ENCODE data around the gene FHOD1. TPM values are rescaled to one million over a fixed set of nuclear protein-coding genes. Genes with fewer than 3 reads are reported as not detected.

Gene FHOD1
- total and polyA plus RNA-seq, 10 of the 15 experiments (the other 5 are each of a cell fraction or from before 2014, with no cell fraction given), result 8.9 to 65.7 (median 18.1) TPM

- TF ChIP-seq CTCF (IDR thresholded peaks at IDR 0.05 in 2 of 3, conservative IDR thresholded peaks at IDR 0.05 in 1 of 3; ENCODE audit: control insufficient read depth in 2 of 3, extremely low read depth in 1 of 3, insufficient read depth in 1 of 3, low read depth in 3 of 3, low read length in 3 of 3) (no peak), JUNB (IDR thresholded peaks at IDR 0.05) (no peak), NR2C2 (IDR thresholded peaks at IDR 0.05; ENCODE audit: borderline replicate concordance, control insufficient read depth, insufficient read length, low read depth) (no peak), SREBF2 (IDR thresholded peaks at IDR 0.05; ENCODE audit: low read length) (no peak)
Measured at GRCh38 chr16:67223992-67224391, 23.3 kb downstream of the FHOD1 start (continued).

DNA sequence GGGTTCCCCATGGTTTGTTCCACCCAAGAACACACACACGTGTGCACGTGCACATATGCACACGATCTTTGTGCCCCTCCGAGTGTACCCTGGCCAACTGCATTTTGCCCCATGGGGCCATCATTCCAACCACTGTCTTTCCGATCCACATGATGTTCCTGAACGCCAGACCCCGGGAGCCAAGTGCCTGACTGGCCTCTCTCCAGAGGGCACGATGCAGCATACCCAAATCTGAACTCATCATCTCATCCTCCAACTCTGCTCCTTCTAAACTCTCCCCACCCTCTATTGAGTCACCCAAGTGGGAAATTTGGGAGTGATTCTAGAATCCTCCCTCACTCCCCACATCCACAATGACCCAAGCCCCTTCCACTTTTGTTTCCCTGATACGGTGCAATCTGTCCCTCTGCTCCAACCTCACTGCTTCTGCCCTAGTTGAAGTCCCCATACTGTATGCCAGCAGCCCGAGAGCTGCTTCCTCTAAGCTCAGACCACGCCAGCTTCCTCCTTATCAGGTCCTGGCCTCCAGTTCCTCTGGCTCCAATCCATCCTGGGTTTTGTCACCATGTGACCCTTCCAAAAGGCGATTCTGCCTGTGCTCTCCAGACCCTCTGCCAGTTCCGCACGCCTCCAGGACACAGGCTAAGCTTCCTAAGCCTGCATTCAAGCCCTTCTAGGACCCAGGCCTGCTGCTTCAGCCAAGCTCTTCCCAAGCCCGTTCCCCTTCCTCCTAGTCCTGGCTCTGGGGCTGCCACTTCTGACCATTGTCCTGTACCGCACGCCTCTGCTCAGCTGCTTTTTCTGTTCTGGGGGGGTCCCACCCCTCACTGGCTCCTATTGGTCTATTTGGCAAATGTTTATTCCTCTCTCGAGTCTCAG lies 30.4 kb downstream of the FHOD1 start:
- in situ Hi-C loops (cut with MboI), result no loop called here
- DNase-seq (ENCODE audit: low read depth, low spot score) (no peak), ATAC-seq (no peak), FAIRE-seq (no peak)
- no peak overlapping the region for H2AFZ ChIP-seq (ENCODE audit: control insufficient read depth, low read depth, low read length)
- intact Hi-C loops (cut with micrococcal nuclease; ENCODE audit: unreplicated experiment), result no loop called here
- H3K4me2 ChIP-seq (ENCODE audit: control insufficient read depth, insufficient read depth), result no peak overlapping the region
- H3K4me3 ChIP-seq, result no peak overlapping the region
- no peak overlapping the region for H3K9ac ChIP-seq (ENCODE audit: control insufficient read depth, insufficient read depth, low read length)
- no peaks in the 10 kb centered on the region for H3K9me3 ChIP-seq (replicated peaks; ENCODE audit: control insufficient read depth, insufficient read depth, low read length)
- ChIA-PET SMC1A (ENCODE audit: uncharacterized antibody, unreplicated experiment) (no interaction called here), RAD21 (ENCODE audit: unreplicated experiment) (no interaction called here), POLR2A (interaction anchor here (0.6 kb wide), 1 partner anchor 172 kb away, joined by 4 read pairs; no protein-coding TSS in a partner anchor), CTCF (interaction anchor here (1.1 kb wide), 1 partner anchor 31 kb away, joined by 3 read pairs; no protein-coding TSS in a partner anchor)
- TSS peak; percentile 46 for BruUV-seq (replicated peaks)
- H3K36me3 ChIP-seq (ENCODE audit: control insufficient read depth in 2 of 2, insufficient read depth in 2 of 2, low read length in 1 of 2), result no peaks in the 10 kb centered on the region
- H3K27ac ChIP-seq (ENCODE audit: control insufficient read depth, insufficient read depth), result no peak overlapping the region
- H3K79me2 ChIP-seq (ENCODE audit: control insufficient read depth, insufficient read depth, low read length), result no peaks in the 10 kb centered on the region
- H3K27me3 ChIP-seq (replicated peaks in 1 of 2; ENCODE audit: control insufficient read depth in 2 of 2, insufficient read depth in 2 of 2, low read length in 1 of 2), result no peaks in the 10 kb centered on the region
- no peaks in the 10 kb centered on the region for H3K4me1 ChIP-seq (ENCODE audit: control insufficient read depth, insufficient read depth, low read length)
- 64% methylated on average over 18 of the region's 18 CpGs for WGBS (ENCODE audit: insufficient coverage, insufficient replicate concordance, low lambda C conversion rate, missing lambda C conversion rate)
- no peaks in the 10 kb centered on the region for H4K20me1 ChIP-seq (ENCODE audit: control insufficient read depth, insufficient read depth)
- TF ChIP-seq MTA3 (IDR thresholded peaks at IDR 0.05; ENCODE audit: borderline replicate concordance, low read length) (no peak), NFIC (IDR thresholded peaks at IDR 0.05; ENCODE audit: low read depth, low read length) (no peak), MXI1 (IDR thresholded peaks at IDR 0.05; ENCODE audit: low read depth, low read length) (no peak), WRNIP1 (IDR thresholded peaks at IDR 0.05; ENCODE audit: borderline replicate concordance, low read depth, low read length) (no peak), PML (IDR thresholded peaks at IDR 0.05; ENCODE audit: low read length) (no peak), REST (IDR thresholded peaks at IDR 0.05; ENCODE audit: low read depth, low read length) (no peak), HDGF (IDR thresholded peaks at IDR 0.05) (no peak), SIX5 (IDR thresholded peaks at IDR 0.05; ENCODE audit: low read depth, low read length, severe bottlenecking) (no peak), POLR2AphosphoS2 (IDR thresholded peaks at IDR 0.05; ENCODE audit: low read depth, low read length) (no peak)
- TF ChIP-seq, protein P1, sequence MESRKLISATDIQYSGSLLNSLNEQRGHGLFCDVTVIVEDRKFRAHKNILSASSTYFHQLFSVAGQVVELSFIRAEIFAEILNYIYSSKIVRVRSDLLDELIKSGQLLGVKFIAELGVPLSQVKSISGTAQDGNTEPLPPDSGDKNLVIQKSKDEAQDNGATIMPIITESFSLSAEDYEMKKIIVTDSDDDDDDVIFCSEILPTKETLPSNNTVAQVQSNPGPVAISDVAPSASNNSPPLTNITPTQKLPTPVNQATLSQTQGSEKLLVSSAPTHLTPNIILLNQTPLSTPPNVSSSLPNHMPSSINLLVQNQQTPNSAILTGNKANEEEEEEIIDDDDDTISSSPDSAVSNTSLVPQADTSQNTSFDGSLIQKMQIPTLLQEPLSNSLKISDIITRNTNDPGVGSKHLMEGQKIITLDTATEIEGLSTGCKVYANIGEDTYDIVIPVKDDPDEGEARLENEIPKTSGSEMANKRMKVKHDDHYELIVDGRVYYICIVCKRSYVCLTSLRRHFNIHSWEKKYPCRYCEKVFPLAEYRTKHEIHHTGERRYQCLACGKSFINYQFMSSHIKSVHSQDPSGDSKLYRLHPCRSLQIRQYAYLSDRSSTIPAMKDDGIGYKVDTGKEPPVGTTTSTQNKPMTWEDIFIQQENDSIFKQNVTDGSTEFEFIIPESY (IDR thresholded peaks at IDR 0.05), result no peak

Measured in GM12878 (cell line).